Stimulated activated CD4-positive, alpha-beta T cell treated with anti-CD3 and anti-CD28 coated beads, Interleukin-12 subunit alpha, Interleukin-12 subunit beta, amount 100 ng/mL, for 48 hours (primary cell): Measurements from ENCODE around the gene CHERP.
A peak's percentile ranks its signal among the peaks of the same experiment; 100 is the strongest.
"Not testable (repeated sequence)": the region's sequence is repeated elsewhere in the genome, so short reads cannot be mapped to it uniquely, and the experiment has no call there.

Source experiments
- DNase-seq, 3 donors: peaks; one replicate each; pipeline ENCODE4 v3.0.0-alpha.2; 2020; ENCODE audit warnings: low read depth in 2 of 3, low spot score in 1 of 3

The CHERP gene

GRCh38 chr19:16543734-16544133, 1.5 kb upstream of the CHERP start:
- not testable (repeated sequence) for DNase-seq

GRCh38 chr19:16542910-16543472, 754 bp upstream of the CHERP start:
- DNase-seq = no peak

DNA sequence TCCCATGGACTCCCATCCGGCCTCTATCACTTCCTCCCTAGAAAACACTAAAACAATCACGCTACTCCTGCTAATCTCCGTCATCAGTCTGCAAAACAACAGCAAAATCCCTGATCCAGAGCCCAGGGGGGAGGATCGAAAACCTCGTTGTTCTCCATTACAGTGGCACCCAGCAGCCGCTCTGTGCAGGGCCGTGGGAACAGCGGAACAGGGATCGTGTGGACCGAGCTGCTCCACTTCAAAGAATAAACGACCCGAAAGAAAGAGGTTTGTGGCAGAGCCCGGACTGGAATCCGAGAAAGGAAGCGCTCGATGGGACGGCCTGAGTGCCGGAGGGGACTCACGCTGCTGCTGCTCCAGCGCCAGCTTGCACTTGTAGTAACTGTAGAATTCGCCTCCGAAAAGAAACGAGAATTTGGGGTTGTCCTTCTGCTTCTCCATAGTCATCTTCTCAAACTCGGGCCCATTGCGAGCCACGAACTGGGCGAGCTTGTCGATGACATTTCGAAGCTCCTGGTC, 652 bp downstream of the CHERP start:
- DNase-seq = no peak

GRCh38 chr19:16540948-16541347, 1.3 kb downstream of the CHERP start:
- no peak for DNase-seq

DNA sequence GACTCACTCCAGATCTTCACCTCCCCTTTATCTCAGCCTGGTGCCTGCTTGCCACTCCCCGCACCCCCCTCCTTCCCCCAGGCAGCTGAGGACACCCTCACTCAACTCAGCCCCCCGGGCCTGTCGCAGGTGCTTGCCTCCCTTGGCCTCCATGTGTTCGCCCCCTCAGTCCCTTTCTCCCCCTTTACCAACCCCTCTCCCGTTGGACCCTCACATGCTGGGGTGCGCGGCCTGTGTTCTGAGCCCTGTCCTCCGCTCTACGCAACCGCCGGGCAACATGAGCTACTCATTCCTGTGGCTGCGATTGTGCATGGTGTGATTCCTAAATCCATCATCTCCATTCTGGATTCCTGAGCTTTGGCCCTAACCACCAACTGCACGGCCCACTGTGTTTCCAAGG, 5.1 kb downstream of the CHERP start:
- DNase-seq = no peak

GRCh38 chr19:16536130-16536529, 6.1 kb downstream of the CHERP start:
- no peak for DNase-seq

- no peak for DNase-seq
These were observed 6.9 kb downstream of the CHERP start for GRCh38 chr19:16535381-16535780.

- no peak for DNase-seq
These were observed 9.6 kb downstream of the CHERP start for GRCh38 chr19:16532440-16533234.

GRCh38 chr19:16531380-16531669, 10.9 kb downstream of the CHERP start:
- DNase-seq = no peak

- no peak for DNase-seq
These were observed 11.5 kb downstream of the CHERP start for GRCh38 chr19:16530540-16531379.

GRCh38 chr19:16529466-16530144, 12.6 kb downstream of the CHERP start:
- DNase-seq = no peak

DNA sequence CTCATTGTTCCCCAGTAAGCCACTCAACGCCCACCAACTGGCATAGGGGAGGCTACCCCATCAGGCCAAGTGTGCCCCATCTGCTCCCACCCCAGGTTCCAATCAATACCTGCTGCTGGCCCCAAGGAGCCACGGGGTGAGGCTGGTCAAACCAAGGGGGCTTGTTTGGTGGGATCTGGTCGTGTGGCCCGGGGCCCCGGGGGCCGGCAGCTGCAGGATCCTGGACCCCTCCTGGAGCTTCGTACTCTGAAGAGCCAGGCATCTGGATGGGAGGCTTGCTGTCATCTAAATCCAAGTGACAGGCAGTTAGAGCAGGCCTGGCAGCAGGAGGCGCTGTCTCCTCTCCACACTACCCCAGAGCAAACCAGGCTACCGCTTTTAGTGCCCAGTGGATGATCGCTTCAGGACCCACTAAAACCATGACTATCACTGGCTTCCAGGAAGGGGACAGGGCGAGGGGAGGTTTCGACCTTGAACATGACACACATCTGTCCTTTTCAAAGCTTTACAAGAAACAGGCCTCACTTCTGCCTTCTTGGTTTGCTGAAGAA, 14.2 kb downstream of the CHERP start:
- DNase-seq = peak; percentile 21 to 28 (median 22)

GRCh38 chr19:16527334-16527935, 14.8 kb downstream of the CHERP start:
- no peak for DNase-seq

GRCh38 chr19:16525751-16526481, 16.3 kb downstream of the CHERP start:
- DNase-seq = no peak

- no peak for DNase-seq
These were observed 17.1 kb downstream of the CHERP start for GRCh38 chr19:16524991-16525734.

DNA sequence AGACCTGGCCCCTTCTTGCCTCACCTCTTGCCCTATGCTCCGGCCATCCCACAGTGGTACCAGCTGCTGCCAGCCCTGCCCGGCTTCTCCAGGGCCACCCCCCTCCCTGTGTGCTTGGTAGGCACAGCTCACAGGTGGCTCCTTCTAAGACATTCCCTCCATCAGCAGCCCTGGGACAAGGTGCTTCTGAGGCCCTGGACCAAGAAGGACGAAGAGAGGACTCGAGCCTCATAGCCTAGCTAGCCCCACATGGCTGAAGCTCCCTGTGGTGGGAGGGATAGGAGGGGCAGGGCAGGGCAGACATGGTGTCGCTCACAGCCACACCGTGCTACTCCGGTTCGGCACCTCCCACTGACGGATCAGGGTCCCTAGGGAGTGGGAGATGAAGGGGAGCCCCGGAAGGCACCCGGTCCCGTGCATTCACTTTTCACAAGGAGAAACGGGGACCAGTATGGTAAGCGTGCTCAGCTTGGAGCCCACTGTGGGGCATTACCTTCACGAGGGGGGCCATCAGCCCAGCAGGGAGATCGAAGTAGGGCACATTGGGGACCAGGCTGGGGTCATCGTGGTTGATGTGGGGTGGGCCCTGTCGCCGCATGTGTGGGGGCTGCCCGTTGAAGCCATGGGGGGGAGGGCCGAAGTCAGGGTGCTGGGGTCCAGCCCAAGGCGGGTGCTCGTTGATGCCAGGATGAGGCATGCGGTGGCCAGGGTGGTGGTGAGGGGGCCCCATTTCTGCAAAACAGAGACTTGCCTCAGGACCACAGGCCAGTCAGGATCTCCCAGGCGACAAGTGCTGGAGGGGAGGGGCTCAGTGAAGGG, 19.5 kb downstream of the CHERP start:
- DNase-seq = no peak

DNA sequence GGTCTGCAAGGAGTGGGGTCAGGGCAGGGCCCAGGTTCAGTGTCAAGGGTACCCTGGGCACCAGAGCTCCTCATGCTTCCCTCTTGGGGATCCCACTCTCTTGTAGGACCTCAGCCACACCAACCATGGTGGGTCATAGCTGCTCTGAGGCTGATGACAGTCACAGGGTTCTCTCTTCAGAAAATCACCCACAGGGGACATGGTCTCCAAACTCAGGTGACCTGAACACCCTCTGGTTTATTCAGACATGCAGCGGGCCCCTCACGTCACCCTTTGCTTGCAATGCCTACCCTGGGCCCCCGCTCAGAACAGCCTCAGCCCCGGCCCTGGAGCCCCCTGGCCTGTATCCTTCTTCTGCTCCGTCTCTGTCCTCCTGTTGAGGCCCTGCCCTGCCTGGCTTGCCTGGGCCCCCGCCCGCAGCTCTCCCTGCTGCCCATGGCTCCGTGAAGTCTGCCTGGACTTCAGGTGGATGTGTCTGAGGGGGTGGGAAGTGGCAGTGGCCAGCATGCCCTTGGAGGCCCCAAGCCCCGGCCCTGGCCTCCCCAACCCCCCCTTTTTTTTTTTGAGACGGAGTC, 20.4 kb downstream of the CHERP start:
- DNase-seq = no peak

DNA sequence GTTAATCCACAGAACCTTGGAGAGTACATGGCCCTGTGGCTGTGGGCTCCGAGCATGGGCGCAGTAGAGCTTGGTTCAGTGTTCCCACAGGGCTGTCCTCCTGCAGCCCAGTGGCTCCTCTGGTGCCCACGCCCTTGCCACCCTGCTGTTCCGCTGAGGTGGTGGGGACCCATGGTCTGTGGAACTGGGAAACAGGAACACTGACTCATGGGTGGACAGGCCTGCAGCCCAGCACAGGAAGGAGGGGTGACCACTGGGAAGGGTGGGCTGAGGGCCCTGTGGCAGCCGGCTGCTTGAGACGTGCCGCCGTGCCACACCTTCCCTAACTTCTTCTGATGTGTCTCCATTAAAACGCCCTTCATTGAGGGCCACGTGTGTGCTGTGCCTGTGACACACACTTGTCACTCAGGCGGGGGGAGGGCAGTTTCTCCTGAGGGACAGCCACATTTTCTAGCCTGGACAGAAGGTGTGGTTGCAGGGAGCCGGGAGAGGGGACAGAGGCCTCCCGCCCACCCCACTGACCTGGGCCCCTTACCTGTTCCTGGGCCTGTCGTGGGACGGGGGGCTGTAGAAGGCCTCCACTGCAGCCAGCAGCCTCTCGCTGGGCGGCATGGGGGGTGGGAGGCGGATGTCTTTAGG, 21.1 kb downstream of the CHERP start:
- no peak for DNase-seq
